ENCODE measurements around the gene ATP6V0A4.

DNA sequence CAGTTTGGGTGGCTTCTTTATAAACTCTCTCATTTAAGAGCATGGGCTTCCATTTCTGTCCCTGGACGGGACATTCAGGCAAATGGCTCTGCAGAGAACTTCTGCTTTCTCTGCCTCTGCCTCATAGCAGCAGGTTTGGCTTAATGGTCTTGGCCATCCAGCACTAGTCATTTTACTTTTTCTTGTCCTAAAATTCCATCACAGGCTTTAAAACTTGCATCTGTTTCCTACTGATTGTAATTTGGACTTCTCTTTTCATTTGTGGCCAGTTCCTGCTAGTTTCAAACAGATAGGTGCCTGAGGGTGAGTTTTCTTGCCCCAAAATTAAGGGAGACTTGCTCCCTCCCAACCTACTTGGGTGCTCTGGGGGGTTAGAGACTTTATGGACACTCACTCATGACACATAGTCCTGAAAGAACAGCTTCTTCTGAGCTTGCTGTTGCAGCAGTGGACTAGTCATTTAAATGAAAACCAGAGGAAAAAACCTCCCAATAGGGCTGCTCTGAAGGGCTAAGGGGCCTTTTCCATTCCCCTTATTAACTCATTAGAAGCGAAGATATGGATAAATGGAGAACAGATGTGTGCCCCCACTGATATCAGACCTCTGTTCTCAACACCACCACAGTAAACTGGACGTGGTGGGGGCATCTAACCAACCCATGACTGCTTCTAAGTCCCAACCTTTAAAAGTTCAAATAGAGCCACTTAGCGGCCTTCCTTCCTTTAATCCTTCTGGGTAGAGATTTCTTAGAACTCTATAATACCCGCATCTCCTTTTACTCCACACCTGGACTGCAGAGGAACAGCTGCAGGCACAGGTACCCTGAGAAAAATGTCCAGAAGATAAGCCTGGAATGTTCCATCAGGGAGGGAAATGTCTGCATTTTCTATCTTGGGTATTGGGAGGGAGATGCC is 135.7 kb downstream of the ATP6V0A4 start:
- TF ChIP-seq, protein P1, sequence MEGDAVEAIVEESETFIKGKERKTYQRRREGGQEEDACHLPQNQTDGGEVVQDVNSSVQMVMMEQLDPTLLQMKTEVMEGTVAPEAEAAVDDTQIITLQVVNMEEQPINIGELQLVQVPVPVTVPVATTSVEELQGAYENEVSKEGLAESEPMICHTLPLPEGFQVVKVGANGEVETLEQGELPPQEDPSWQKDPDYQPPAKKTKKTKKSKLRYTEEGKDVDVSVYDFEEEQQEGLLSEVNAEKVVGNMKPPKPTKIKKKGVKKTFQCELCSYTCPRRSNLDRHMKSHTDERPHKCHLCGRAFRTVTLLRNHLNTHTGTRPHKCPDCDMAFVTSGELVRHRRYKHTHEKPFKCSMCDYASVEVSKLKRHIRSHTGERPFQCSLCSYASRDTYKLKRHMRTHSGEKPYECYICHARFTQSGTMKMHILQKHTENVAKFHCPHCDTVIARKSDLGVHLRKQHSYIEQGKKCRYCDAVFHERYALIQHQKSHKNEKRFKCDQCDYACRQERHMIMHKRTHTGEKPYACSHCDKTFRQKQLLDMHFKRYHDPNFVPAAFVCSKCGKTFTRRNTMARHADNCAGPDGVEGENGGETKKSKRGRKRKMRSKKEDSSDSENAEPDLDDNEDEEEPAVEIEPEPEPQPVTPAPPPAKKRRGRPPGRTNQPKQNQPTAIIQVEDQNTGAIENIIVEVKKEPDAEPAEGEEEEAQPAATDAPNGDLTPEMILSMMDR (conservative IDR thresholded peaks at IDR 0.05): no peak
- no peak for TF ChIP-seq EZH2 (IDR thresholded peaks at IDR 0.05; ENCODE audit: low read depth)
